Esophagus squamous epithelium (tissue), 4 donors: ENCODE results near the gene UNK.

Source experiments
- POLR2A ChIP-seq, 4 donors: fragments of 450-650 bp; IDR thresholded peaks; one replicate each; pipeline ENCODE4 v1.6.1; 2017; ENCODE audit warnings: antibody characterized with exemption in 4 of 4, mild to moderate bottlenecking in 4 of 4, moderate library complexity in 3 of 4
- TF ChIP-seq, protein P1 (sequence below), 6 experiments: fragments of 450-650 bp in 4 of 6; fragments of 200-600 bp in 2 of 6; sonication (generic) in 2 of 6; IDR thresholded peaks; one replicate each; pipeline ENCODE4 v1.5.1; 2016 to 2019; ENCODE audit warnings: antibody characterized with exemption in 6 of 6, mild to moderate bottlenecking in 4 of 6, moderate library complexity in 4 of 6

DNA sequence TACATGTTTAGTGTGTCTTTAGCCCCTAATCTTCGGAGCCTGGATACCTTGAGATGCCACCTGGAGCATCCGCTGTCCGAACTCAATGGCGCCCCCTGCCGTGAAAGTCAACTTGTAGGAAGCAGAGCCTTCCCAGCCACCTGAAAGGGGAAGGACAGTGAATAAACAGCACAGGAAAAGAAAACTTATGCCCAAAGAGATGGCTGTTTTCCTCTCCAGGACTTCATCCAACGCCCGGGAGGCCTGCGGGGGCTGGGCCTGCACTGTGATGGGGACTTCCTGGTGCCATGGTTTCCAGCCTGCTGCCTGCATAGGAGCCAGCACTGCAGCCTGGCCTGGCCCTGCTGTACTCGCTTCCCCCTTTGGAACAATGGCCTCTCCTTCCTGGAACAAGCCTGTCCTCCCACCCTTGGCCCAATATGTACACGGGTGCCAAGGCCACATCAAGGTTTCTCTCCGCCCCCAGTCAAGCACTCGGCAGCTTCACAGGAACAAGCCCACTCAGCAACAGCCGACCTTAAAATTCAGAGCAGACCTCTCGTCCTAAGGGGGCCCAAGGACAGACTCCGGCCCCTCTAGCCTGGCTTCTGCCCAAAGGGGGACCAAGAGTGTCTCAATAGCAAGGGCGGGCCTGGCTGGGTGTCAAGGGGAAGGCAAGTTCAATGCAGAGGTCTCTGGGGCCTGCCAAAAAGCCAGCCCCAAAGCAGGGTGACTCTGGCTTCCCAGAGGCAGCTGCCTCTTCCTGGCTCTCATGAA lies 64.1 kb downstream of the UNK start:
- TF ChIP-seq, protein P1, sequence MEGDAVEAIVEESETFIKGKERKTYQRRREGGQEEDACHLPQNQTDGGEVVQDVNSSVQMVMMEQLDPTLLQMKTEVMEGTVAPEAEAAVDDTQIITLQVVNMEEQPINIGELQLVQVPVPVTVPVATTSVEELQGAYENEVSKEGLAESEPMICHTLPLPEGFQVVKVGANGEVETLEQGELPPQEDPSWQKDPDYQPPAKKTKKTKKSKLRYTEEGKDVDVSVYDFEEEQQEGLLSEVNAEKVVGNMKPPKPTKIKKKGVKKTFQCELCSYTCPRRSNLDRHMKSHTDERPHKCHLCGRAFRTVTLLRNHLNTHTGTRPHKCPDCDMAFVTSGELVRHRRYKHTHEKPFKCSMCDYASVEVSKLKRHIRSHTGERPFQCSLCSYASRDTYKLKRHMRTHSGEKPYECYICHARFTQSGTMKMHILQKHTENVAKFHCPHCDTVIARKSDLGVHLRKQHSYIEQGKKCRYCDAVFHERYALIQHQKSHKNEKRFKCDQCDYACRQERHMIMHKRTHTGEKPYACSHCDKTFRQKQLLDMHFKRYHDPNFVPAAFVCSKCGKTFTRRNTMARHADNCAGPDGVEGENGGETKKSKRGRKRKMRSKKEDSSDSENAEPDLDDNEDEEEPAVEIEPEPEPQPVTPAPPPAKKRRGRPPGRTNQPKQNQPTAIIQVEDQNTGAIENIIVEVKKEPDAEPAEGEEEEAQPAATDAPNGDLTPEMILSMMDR (IDR thresholded peaks at IDR 0.05) = peak; percentile 58 to 83 (median 63)
- no peak for TF ChIP-seq POLR2A (IDR thresholded peaks at IDR 0.05)
